Choroid plexus epithelial cell (primary cell): Measurements from ENCODE around the gene DPAGT1.
A peak's percentile ranks its signal among the peaks of the same experiment; 100 is the strongest.

Experiments
- DNase-seq: peaks from one replicate; pipeline ENCODE4 v3.0.0-alpha.2; 2010; ENCODE audit warnings: low read depth
- H3K4me3 ChIP-seq: 2 replicates; pipeline ENCODE4 v1.5.1; 2011; ENCODE audit warnings: low read depth, mild to moderate bottlenecking, control low read depth, low read length, moderate library complexity
- CTCF ChIP-seq: conservative IDR thresholded peaks from 2 replicates; pipeline ENCODE4 v1.5.1; 2011; ENCODE audit warnings: low read depth, mild to moderate bottlenecking, control low read depth, inconsistent platforms, low read length, moderate library complexity

Gene DPAGT1

GRCh38 chr11:119055901-119056300 lies 45.8 kb downstream of the DPAGT1 start:
- peak; percentile 28 for TF ChIP-seq CTCF
- DNase-seq: peak; percentile 50
- H3K4me3 ChIP-seq: peak overlapping the region; percentile 88

DNA sequence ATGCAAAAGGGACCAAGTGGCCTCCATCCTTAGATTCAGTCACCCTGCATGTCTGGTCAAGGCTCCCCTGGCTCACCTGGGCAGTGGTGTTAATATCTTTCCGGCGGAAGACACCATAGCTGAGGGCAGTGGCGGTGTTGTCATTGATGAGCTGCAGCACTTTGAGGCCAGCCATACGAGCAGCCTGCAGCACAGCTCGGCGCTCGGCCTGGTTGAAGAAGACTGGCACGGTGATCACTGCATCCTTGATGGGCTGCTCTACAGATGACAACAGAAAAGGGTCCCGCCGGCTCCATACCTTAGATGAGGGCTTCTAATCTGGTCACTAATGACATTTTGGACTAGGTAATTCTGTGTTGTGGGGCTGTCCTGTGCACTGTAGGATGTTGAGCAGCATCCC lies 47.2 kb downstream of the DPAGT1 start:
- H3K4me3 ChIP-seq: no peak overlapping the region
- DNase-seq: no peak
- no peak for TF ChIP-seq CTCF

DNA sequence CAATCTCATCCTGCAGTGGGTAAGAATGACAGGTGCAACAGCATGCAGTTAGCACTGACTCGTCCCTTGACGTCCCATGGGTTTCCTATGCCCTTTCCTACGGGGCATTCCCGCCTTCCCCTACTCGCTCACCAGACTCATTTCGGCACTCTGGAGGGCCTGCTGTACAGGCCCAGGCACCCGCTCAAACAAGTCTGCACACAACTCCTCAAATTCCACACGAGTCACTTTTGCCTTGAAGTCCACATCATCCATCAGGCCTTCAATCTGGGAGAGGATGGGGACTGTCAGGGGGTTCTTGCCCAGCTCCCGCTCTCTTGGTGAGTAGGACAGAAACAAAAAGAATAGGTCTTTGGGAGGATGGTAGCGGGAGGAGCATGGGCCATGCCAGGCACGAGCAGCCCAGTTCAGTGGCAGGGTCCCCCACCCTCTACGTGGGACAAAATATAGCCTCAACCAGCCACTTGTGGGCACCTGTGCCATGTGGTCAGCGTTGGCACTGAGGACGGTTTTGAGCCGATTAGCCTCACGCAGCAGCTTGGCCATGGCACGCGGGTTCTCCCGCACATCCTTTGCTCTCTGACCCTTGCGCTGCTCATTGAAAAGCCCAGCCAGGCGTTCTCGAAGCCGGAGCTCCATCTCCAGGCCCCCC lies 49.4 kb downstream of the DPAGT1 start:
- DNase-seq: no peak
- no peak for TF ChIP-seq CTCF
- no peak overlapping the region for H3K4me3 ChIP-seq

- DNase-seq: no peak
- TF ChIP-seq CTCF: no peak
- no peak overlapping the region for H3K4me3 ChIP-seq
Observed at GRCh38 chr11:119051440-119052162, 50.1 kb downstream of the DPAGT1 start.

DNA sequence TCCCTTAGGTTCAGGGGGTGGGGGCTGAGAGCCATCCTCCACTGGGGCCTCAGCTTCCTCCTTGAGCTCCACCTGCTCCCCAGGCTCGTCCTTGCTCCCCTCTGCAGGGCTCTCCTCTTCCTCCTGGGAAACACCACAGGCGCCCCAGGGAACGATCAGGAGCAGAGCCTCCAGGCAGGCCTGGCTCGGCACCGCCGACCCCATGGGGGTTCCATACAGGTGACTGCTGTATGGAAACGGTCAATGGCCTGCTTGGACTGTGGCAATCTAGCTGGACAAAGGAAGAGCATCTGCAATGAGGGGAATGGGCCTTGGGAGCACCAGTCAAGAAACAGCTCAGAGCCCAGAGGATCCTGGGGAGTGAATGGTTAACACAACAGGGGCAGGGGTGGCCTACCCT lies 52.6 kb downstream of the DPAGT1 start:
- no peak for DNase-seq
- no peak for TF ChIP-seq CTCF
- H3K4me3 ChIP-seq: no peak overlapping the region

GRCh38 chr11:119048644-119049043 lies 53.0 kb downstream of the DPAGT1 start:
- no peak for TF ChIP-seq CTCF
- DNase-seq: no peak
- H3K4me3 ChIP-seq: no peak overlapping the region

DNA sequence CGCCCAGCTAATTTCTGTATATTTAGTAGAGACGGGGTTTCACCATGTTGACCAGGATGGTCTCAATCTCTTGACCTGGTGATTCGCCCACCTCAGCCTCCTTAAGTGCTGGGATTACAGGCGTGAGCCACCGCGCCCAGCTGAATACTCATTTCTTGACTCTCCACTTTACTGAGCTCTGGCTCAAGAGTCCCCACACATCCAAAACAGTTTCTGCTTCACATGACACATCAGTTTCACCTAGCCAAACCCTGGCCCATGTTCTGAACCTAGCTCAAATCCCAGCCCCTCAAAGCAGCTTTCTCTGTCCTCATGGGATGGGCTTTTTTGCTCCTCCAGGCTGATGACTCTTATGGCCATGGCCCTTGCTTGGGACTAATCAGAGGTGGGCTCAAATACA lies 54.4 kb downstream of the DPAGT1 start:
- no peak overlapping the region for H3K4me3 ChIP-seq
- no peak for TF ChIP-seq CTCF
- DNase-seq: no peak
